ENCODE data around the gene MAGEA3.
"Not testable (repeated sequence)": the region's sequence is repeated elsewhere in the genome, so short reads cannot be mapped to it uniquely, and the experiment has no call there.

The MAGEA3 gene

GRCh38 chrX:152697952-152698931 is at the start of gene MAGEA3:
MAGEA3 (plus strand) TSS chrX:152698794; CDS start chrX:152700833, 2,039 bp downstream.
- H3K4me3 ChIP-seq (replicated peaks in 1 of 2; ENCODE audit: low read depth in 2 of 2, low read length in 2 of 2); DNase-seq (ENCODE audit: low read depth in 2 of 2): not testable (repeated sequence)

GRCh38 chrX:152652060-152652459 is 46.5 kb upstream of the MAGEA3 start:
- no peak for DNase-seq (ENCODE audit: low read depth in 2 of 2)
- no peak overlapping the region for H3K4me3 ChIP-seq (replicated peaks in 1 of 2; ENCODE audit: low read depth in 2 of 2, low read length in 2 of 2)
- no peak for TF ChIP-seq CTCF (IDR thresholded peaks at IDR 0.05; ENCODE audit: low read depth, low read length)

GRCh38 chrX:152652467-152652866 is 46.1 kb upstream of the MAGEA3 start:
- H3K4me3 ChIP-seq (replicated peaks in 1 of 2; ENCODE audit: low read depth in 2 of 2, low read length in 2 of 2) = no peak overlapping the region
- no peak for TF ChIP-seq CTCF (IDR thresholded peaks at IDR 0.05; ENCODE audit: low read depth, low read length)
- DNase-seq (ENCODE audit: low read depth in 2 of 2) = no peak

- DNase-seq (ENCODE audit: low read depth in 2 of 2) = no peak
- H3K4me3 ChIP-seq (replicated peaks in 1 of 2; ENCODE audit: low read depth in 2 of 2, low read length in 2 of 2) = no peak overlapping the region
- TF ChIP-seq CTCF (IDR thresholded peaks at IDR 0.05; ENCODE audit: low read depth, low read length) = no peak
Observed at GRCh38 chrX:152656087-152656486, 42.5 kb upstream of the MAGEA3 start.

GRCh38 chrX:152656890-152657289 is 41.7 kb upstream of the MAGEA3 start:
- H3K4me3 ChIP-seq (replicated peaks in 1 of 2; ENCODE audit: low read depth in 2 of 2, low read length in 2 of 2) = no peak overlapping the region
- no peak for DNase-seq (ENCODE audit: low read depth in 2 of 2)
- TF ChIP-seq CTCF (IDR thresholded peaks at IDR 0.05; ENCODE audit: low read depth, low read length) = no peak

GRCh38 chrX:152658302-152658701 is 40.3 kb upstream of the MAGEA3 start:
- no peak for DNase-seq (ENCODE audit: low read depth in 2 of 2)
- TF ChIP-seq CTCF (IDR thresholded peaks at IDR 0.05; ENCODE audit: low read depth, low read length) = no peak
- H3K4me3 ChIP-seq (replicated peaks in 1 of 2; ENCODE audit: low read depth in 2 of 2, low read length in 2 of 2) = no peak overlapping the region

GRCh38 chrX:152663086-152663485 is 35.5 kb upstream of the MAGEA3 start:
- DNase-seq (ENCODE audit: low read depth in 2 of 2) = no peak
- TF ChIP-seq CTCF (IDR thresholded peaks at IDR 0.05; ENCODE audit: low read depth, low read length) = no peak
- H3K4me3 ChIP-seq (replicated peaks in 1 of 2; ENCODE audit: low read depth in 2 of 2, low read length in 2 of 2) = no peak overlapping the region

All from cardiac fibroblast (primary cell).